Measurements from ENCODE around the gene ADARB1.

Gene ADARB1

GRCh38 chr21:45265721-45266517 lies 191.5 kb downstream of the ADARB1 start:
- Histone ChIP-seq H3K4me3 (ENCODE audit: low read depth, low read length) (no peak overlapping the region), H3K9me3 (ENCODE audit: control insufficient read depth, low read length) (no peaks in the 10 kb centered on the region), H3K9ac (no peak overlapping the region), H3K27ac (no peak overlapping the region), H3K36me3 (ENCODE audit: control insufficient read depth, insufficient read depth, low read length) (no peaks in the 10 kb centered on the region), H2AFZ (no peak overlapping the region), H3K27me3 (ENCODE audit: control insufficient read depth, insufficient read depth, low read length) (no peaks in the 10 kb centered on the region), H3K79me2 (no peaks in the 10 kb centered on the region), H3K4me1 (no peaks in the 10 kb centered on the region), H3K4me2 (ENCODE audit: low read length) (no peak overlapping the region)
- no peak for TF ChIP-seq CTCF (IDR thresholded peaks at IDR 0.05)

GRCh38 chr21:45266518-45267389 lies 192.4 kb downstream of the ADARB1 start:
- no peaks in the 10 kb centered on the region for H3K27me3 ChIP-seq (ENCODE audit: control insufficient read depth, insufficient read depth, low read length)
- H3K36me3 ChIP-seq (ENCODE audit: control insufficient read depth, insufficient read depth, low read length): no peaks in the 10 kb centered on the region
- no peak overlapping the region for H3K4me3 ChIP-seq (ENCODE audit: low read depth, low read length)
- no peaks in the 10 kb centered on the region for H3K9me3 ChIP-seq (ENCODE audit: control insufficient read depth, low read length)
- no peak overlapping the region for H3K27ac ChIP-seq
- TF ChIP-seq CTCF (IDR thresholded peaks at IDR 0.05): no peak
- no peak overlapping the region for H2AFZ ChIP-seq
- no peaks in the 10 kb centered on the region for H3K79me2 ChIP-seq
- no peak overlapping the region for H3K9ac ChIP-seq
- H3K4me2 ChIP-seq (ENCODE audit: low read length): no peak overlapping the region
- H3K4me1 ChIP-seq: no peaks in the 10 kb centered on the region

- Histone ChIP-seq H3K27ac (no peak overlapping the region), H3K4me2 (ENCODE audit: low read length) (no peak overlapping the region), H2AFZ (no peak overlapping the region), H3K4me1 (no peaks in the 10 kb centered on the region), H3K9me3 (ENCODE audit: control insufficient read depth, low read length) (no peaks in the 10 kb centered on the region), H3K36me3 (ENCODE audit: control insufficient read depth, insufficient read depth, low read length) (no peaks in the 10 kb centered on the region), H3K4me3 (ENCODE audit: low read depth, low read length) (no peak overlapping the region), H3K9ac (no peak overlapping the region), H3K27me3 (ENCODE audit: control insufficient read depth, insufficient read depth, low read length) (no peaks in the 10 kb centered on the region), H3K79me2 (peaks cover under 1% of the 10 kb centered on the region)
- no peak for TF ChIP-seq CTCF (IDR thresholded peaks at IDR 0.05)
These were observed 193.0 kb downstream of the ADARB1 start for GRCh38 chr21:45267390-45267760.

- Histone ChIP-seq H3K27me3 (ENCODE audit: control insufficient read depth, insufficient read depth, low read length) (no peaks in the 10 kb centered on the region), H3K27ac (no peak overlapping the region), H3K4me2 (ENCODE audit: low read length) (no peak overlapping the region), H3K79me2 (peaks cover 2% of the 10 kb centered on the region), H3K9me3 (ENCODE audit: control insufficient read depth, low read length) (no peaks in the 10 kb centered on the region), H3K4me1 (no peaks in the 10 kb centered on the region), H3K9ac (no peak overlapping the region), H3K36me3 (ENCODE audit: control insufficient read depth, insufficient read depth, low read length) (no peaks in the 10 kb centered on the region), H2AFZ (no peak overlapping the region), H3K4me3 (ENCODE audit: low read depth, low read length) (no peak overlapping the region)
- no peak for TF ChIP-seq CTCF (IDR thresholded peaks at IDR 0.05)
These were observed 195.5 kb downstream of the ADARB1 start for GRCh38 chr21:45269861-45270260.
